GM19099 (cell line): ENCODE measurements around the gene CAPN12.

Source experiments
- POLR2A ChIP-seq: IDR thresholded peaks from 3 replicates; pipeline ENCODE4 v1.6.1; 2011; ENCODE audit warnings: low read depth; ENCODE audit not compliant: insufficient read length; ENCODE audit errors: extremely low read depth

CAPN12 gene

DNA sequence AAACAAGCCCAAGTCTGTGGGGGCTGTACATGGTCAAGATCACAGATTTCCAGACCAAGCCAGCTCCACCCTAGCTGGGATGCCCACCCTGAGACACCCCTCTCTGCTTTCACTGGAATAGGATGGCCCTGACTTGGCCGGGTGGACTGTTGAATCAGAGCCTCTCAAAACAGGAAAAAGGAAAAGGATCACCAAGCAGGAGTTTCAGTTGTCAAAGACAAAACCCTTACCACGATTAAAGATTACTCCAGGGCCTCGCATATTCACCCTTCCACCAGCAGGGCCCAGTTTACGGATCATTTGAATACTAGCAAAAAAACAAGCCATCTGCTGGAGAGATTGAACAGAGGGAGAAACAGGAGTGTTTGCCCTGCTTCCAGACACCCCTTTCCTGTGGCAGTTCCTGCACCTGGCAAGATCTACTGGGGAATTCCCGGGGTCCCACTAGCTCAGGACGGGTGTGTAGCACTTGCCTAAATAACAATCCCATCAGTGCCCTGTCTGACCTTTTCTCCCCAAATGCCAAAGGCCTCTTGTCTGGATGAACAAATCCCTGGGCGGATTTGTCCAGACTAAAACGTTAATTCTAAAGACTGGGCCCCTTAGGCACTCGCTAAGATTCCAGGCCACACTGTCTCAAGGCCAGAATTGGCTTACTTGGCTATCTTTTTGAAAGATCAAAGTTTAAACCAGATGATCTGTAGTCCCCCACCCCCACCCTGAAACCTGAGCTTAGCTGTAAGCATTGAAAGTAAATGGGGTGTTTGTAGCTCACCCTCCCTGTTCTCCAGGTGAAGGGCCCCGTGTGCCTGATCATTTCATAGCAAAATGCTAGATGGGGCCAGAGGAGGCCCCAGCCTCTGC, 58.4 kb downstream of the CAPN12 start:
- no peak for TF ChIP-seq POLR2A

DNA sequence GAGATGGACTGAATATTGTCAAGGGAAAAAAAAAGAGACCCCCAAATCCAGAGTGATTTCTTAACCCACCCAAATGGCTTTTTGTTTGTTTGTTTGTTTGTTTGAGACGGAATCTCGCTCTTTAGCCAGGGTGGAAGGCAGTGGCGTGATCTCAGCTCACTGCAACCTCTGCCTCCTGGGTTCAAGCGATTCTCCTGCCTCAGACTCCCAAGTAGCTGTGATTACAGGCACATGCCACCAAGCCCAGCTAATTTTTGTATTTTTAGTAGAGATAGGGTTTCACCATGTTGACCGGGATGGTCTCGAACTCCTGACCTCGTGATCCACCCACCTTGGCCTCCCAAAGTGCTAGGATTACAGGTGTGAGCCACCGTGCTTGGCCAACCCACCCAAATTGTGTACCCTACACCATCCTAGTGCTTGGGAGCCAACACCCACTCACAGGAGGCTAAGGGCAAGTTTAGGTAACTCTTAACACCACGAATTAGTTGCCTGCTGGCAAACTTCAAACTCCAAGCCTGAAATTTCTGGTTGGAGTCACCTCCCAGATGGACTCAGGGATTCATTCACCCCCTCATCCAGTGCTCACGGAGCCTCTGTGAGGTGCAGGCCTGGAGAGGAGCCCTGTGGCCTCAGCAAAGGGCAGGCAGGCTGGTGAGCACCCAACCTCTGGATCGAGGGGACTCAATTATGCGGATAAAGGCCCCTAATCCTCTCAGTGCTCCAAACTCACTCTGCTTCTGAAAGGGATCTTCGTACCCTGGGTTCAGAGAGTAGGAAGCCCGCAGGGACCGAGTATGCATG, 59.2 kb downstream of the CAPN12 start:
- no peak for TF ChIP-seq POLR2A

DNA sequence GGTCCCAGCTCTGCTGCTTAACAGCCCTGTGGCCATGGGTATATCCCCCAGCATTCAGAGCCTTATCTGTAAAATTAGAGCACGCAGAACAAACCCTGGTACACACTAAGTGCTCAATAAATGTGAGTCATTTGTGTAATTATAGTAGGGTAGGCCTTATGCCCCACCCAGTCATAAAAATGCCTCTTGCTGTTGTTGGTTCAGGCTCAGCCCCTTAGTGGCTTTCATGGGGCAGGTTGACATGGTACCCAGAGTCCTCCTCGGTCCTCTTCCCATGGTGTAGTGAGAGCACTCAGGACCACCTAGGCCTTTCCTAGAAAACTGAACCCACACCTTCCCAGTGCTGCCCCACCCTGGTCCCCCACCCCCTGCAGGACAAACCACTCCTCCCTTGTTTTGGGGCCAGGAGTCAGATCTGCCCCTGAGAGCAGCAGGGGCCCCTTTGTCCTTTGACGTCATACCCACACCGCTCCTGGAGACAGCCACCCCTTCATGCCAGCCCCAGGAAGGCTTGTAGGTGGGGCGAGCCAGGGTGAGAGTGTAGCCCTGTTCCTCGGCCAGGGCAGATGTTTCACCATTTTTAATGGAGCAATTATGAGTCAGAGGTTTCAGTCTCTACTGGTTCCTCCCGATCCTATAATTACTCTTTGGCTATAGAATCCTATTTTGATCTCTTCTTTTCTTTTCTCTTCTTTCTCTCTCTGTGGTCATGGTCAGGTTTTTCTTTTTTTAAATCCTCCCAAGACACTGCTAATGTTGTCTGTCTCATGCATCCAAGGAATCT, 60.0 kb downstream of the CAPN12 start:
- no peak for TF ChIP-seq POLR2A

DNA sequence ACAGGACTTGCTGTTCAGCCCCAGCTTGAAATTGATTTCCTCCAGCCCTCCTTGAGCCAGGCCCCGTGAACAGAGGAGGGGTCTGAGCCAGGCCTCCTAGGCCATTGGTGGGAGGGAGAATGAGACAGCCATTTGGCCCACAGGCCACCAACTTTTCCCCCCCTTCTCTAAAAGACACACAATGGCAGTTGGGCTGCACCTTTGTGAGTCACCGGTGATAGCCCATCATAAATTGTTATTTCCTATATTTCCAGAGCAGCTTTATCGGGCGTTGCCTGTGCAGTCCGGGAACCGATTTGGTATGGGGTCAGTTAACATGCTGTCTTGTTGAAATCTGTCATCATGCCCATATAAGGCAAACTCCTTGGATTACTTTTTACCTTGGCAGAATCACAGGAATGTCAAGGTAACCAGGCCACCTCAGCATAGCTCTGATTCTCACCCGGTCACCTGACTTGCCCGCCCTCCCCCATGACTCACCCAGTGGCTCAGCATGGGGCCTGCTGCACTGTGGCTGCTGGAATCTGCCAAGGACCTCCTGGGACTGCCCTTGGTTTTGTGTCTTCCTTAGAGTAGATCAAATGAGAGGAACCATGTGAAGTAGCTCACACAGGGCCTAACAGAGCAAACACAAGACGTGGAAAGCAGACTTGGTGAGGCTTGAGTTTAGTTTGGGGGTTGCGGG, 60.7 kb downstream of the CAPN12 start:
- no peak for TF ChIP-seq POLR2A

DNA sequence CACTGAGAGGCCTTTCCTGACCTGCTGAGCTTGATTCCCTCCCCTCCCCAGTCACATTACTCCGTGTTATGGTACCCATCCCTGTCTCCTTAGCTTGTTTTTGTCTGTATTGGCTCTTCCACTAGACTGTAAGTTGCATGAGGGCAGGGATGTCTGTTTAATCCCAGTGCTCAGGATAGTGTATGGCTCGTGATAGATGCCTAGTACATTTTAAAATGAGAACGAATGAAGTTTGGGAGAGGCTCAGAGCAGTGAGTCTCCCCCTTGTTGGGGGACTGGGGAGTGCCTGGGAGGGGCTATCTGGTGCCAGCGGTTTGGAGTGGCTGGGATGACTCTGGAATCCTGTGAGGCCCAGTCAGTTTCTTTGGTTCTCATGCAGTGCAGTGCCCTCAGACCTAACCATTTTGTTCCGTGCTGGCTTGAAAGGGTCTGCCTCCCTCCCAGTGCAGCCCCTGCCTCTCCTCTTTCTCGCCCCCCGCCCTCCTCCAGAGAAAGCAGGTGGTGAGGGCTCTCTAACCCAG, 61.3 kb downstream of the CAPN12 start:
- TF ChIP-seq POLR2A = no peak

DNA sequence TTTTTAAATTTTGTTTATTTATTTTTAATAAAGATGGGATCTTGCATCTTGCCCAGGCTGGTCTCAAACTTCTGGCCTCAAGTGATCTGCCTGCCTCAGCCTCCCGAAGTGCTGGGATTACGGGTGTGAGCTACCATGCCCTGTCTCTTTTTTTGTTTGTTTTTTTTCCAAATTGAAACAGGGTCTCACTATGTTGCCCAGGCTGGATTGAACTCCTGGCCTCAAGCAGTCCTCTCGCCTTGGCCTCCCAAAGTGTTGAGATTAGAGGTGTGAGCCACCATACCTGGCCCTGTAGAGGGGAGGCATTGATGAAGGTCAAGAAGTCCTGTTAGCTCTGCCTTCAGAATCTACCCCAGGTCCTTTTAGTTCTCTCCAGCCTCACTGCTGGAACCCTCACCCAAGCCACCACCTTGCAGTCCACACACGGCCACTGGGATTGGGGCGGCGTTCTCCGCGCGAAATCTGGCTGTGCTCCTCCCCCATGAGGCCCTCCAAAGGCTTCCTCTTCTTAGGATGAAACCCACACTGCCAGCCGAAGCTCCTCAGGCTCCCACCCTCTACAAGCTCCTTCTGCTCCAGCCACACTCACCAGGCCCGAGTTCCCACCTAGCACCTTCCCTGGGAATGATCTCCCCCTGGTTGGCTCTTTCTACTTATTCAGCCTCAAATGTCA, 61.9 kb downstream of the CAPN12 start:
- TF ChIP-seq POLR2A = no peak
